ENCODE data around the gene FREM2. TPM values are rescaled to one million over a fixed set of nuclear protein-coding genes. Genes with fewer than 3 reads are reported as not detected.

FREM2 gene
- total RNA-seq, 4 donors from 2014 or later: 0.72 to 3.1 (median 1.5) TPM

DNA sequence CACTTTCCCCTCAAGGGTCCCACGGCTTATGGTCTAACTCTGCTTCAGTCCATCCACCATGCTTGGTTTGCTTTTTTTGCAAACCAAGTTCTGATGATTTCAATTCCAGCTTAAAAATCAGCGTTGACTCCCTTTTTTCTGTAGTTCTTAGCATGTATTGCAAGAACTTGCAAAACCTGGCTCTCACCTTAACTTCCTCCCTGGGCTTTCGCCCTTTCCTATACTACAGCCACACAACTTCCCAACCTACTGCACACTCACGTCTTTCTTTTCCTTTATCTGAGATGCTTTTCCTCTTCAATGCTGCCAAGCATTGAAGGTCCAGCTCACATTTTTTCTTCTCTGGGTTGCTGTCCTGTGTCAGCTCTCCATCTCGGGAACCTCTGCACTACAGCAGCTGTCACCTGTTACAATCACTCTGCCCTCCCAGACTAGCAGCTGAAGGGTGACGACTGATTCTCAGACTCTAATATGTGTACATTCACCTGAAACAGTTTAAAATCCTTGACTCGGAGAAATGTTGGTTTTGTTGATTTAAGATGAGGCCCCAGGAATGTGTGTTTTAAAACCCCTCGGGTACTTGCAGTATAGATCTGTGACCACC lies 143.7 kb downstream of the FREM2 start:
- Histone ChIP-seq H3K4me1 (no peaks in the 10 kb centered on the region), H3K36me3 (no peaks in the 10 kb centered on the region), H3K27me3 (no peaks in the 10 kb centered on the region), H3K9me3 (no peaks in the 10 kb centered on the region), H3K4me3 (no peak overlapping the region), H3K27ac (no peak overlapping the region)
- TF ChIP-seq CTCF (IDR thresholded peaks at IDR 0.05): no peak
- no peak for TF ChIP-seq POLR2A (IDR thresholded peaks at IDR 0.05)
- TF ChIP-seq POLR2AphosphoS5 (IDR thresholded peaks at IDR 0.05): no peak
- DNase-seq (ENCODE audit: low spot score in 2 of 2): no peak
- 83% methylated on average over 8 of the region's 8 CpGs for WGBS

- H3K4me3 ChIP-seq: no peak overlapping the region
- H3K36me3 ChIP-seq: no peaks in the 10 kb centered on the region
- TF ChIP-seq POLR2AphosphoS5 (IDR thresholded peaks at IDR 0.05): no peak
- TF ChIP-seq CTCF (IDR thresholded peaks at IDR 0.05): no peak
- TF ChIP-seq EP300 (IDR thresholded peaks at IDR 0.05): no peak
- TF ChIP-seq POLR2A (IDR thresholded peaks at IDR 0.05): no peak
- H3K27me3 ChIP-seq: no peaks in the 10 kb centered on the region
- DNase-seq (ENCODE audit: low spot score in 2 of 2): no peak
- H3K4me1 ChIP-seq: no peaks in the 10 kb centered on the region
- no peaks in the 10 kb centered on the region for H3K9me3 ChIP-seq
- WGBS: 100% methylated on average over 1 of the region's 1 CpG
- H3K27ac ChIP-seq: no peak overlapping the region
Observed at GRCh38 chr13:38844581-38844980, 157.7 kb downstream of the FREM2 start.

DNA sequence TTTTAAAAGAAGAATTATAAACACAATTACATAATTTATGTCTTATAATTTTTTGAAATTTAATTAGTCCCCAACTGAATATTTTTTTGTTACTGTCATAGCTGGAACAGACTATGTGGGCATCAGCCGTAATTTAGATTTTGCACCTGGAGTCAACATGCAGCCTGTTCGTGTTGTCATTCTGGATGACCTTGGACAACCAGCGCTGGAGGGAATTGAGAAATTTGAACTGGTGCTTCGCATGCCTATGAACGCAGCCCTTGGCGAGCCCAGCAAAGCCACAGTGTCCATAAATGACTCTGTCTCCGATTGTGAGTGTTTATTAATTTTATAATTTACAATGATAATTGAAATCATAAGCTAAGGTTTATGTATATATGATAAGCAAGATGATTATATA lies 161.5 kb downstream of the FREM2 start:
- Histone ChIP-seq H3K4me1 (no peaks in the 10 kb centered on the region), H3K27me3 (no peaks in the 10 kb centered on the region), H3K9me3 (no peaks in the 10 kb centered on the region), H3K4me3 (no peak overlapping the region), H3K27ac (no peak overlapping the region), H3K36me3 (no peaks in the 10 kb centered on the region)
- DNase-seq (ENCODE audit: low spot score in 2 of 2): no peak
- TF ChIP-seq POLR2A (IDR thresholded peaks at IDR 0.05): no peak
- TF ChIP-seq POLR2AphosphoS5 (IDR thresholded peaks at IDR 0.05): no peak
- TF ChIP-seq EP300 (IDR thresholded peaks at IDR 0.05): no peak
- TF ChIP-seq CTCF (IDR thresholded peaks at IDR 0.05): no peak
- WGBS: 76% methylated on average over 7 of the region's 7 CpGs

- 65% methylated on average over 4 of the region's 4 CpGs for WGBS
Observed at GRCh38 chr13:38849315-38849714, 162.4 kb downstream of the FREM2 start.

More at GRCh38 chr13:38849315-38849714, 162.4 kb downstream of the FREM2 start:
- H3K4me3 ChIP-seq: no peak overlapping the region
- no peak for TF ChIP-seq EP300 (IDR thresholded peaks at IDR 0.05)
- no peak for TF ChIP-seq CTCF (IDR thresholded peaks at IDR 0.05)
- no peak for TF ChIP-seq POLR2A (IDR thresholded peaks at IDR 0.05)
- no peaks in the 10 kb centered on the region for H3K4me1 ChIP-seq
- no peak overlapping the region for H3K27ac ChIP-seq
- no peak for DNase-seq (ENCODE audit: low spot score in 2 of 2)
- no peaks in the 10 kb centered on the region for H3K27me3 ChIP-seq
- H3K9me3 ChIP-seq: no peaks in the 10 kb centered on the region
- no peaks in the 10 kb centered on the region for H3K36me3 ChIP-seq

Measured in suprapubic skin (tissue), 4 donors.